Caco-2 (cell line): Measurements from ENCODE around the gene NUP85. TPM values are rescaled to one million over a fixed set of nuclear protein-coding genes. Genes with fewer than 3 reads are reported as not detected.

Experiments
- BruUV-seq: library from RNA; stranded (reverse); fragments of 400-500 nt; replicated peaks from 2 replicates; lab custom pipeline; 2021; lab: Mats Ljungman, UMichigan
- CTCF ChIA-PET: fragments of 300-600 bp; sonication (Branson Sonifier 250); formaldehyde crosslinking; loops from one replicate; lab custom pipeline; 2022; ENCODE audit warnings: antibody characterized with exemption; lab: Charles Lee
- POLR2A ChIA-PET: fragments of 300-600 bp; sonication (Branson Sonifier 250); formaldehyde crosslinking; loops from one replicate; lab custom pipeline; 2022; ENCODE audit warnings: antibody characterized with exemption; lab: Charles Lee
- DNase-seq, 2 experiments: peaks; one replicate each; pipeline versions ENCODE4 v3.0.0 to v3.0.0-alpha.2; 2020 to 2022
- H3K27me3 ChIP-seq: replicated peaks from 2 replicates; pipeline ENCODE4 v1.6.0; 2011; ENCODE audit warnings: low read length; ENCODE audit not compliant: control insufficient read depth, insufficient read depth
- H3K36me3 ChIP-seq: 2 replicates; pipeline ENCODE4 v1.5.1; 2011; ENCODE audit warnings: low read length; ENCODE audit not compliant: control insufficient read depth, insufficient read depth
- H3K4me1 ChIP-seq: fragments of 250-450 bp; sonication (Bioruptor Pico); 2 replicates; pipeline ENCODE4 v1.5.1; 2020; ENCODE audit warnings: mild to moderate bottlenecking
- H3K4me3 ChIP-seq: 2 replicates; pipeline ENCODE4 v1.5.1; 2011; ENCODE audit warnings: low read depth, mild to moderate bottlenecking, control low read depth, low read length
- H3K9me3 ChIP-seq: fragments of 250-450 bp; sonication (Bioruptor Pico); 2 replicates; pipeline ENCODE4 v1.5.1; 2020; ENCODE audit warnings: mild to moderate bottlenecking, moderate library complexity
- H3K27ac Mint-ChIP-seq: one replicate; pipeline ENCODE4 v1.8.0; 2022; ENCODE audit warnings: mixed read lengths; ENCODE audit not compliant: unreplicated experiment
- H3K27me3 Mint-ChIP-seq: one replicate; pipeline ENCODE4 v1.8.0; 2022; ENCODE audit warnings: mixed read lengths; ENCODE audit not compliant: insufficient read depth, unreplicated experiment
- H3K36me3 Mint-ChIP-seq: one replicate; pipeline ENCODE4 v1.8.0; 2022; ENCODE audit warnings: mild to moderate bottlenecking, mixed read lengths; ENCODE audit not compliant: insufficient read depth, unreplicated experiment
- H3K4me1 Mint-ChIP-seq: one replicate; pipeline ENCODE4 v1.8.0; 2022; ENCODE audit warnings: low read depth, mixed read lengths; ENCODE audit not compliant: unreplicated experiment
- H3K4me3 Mint-ChIP-seq: one replicate; pipeline ENCODE4 v1.8.0; 2022; ENCODE audit warnings: mild to moderate bottlenecking, moderate library complexity, mixed read lengths; ENCODE audit not compliant: unreplicated experiment
- H3K9me3 Mint-ChIP-seq: one replicate; pipeline ENCODE4 v1.8.0; 2022; ENCODE audit warnings: mixed read lengths; ENCODE audit not compliant: unreplicated experiment
- CTCF ChIP-seq, 2 experiments: fragments of 200-600 bp in 1 of 2; IDR thresholded peaks; 1 replicate in 1 of 2; 2 replicates in 1 of 2; pipeline versions ENCODE4 v1.5.1 to v1.8.0; 2011 to 2022; ENCODE audit warnings: antibody characterized with exemption in 1 of 2, control low read depth in 1 of 2, inconsistent platforms in 1 of 2, low read depth in 1 of 2, low read length in 1 of 2, mild to moderate bottlenecking in 1 of 2, moderate library complexity in 1 of 2; ENCODE audit not compliant: insufficient read depth in 1 of 2, severe bottlenecking in 1 of 2, unreplicated experiment in 1 of 2
- intact Hi-C: fragments of 100-400 bp; cut with micrococcal nuclease; formaldehyde crosslinking; loops from one replicate; pipeline ENCODE4 v1.10.0; 2022; ENCODE audit not compliant: unreplicated experiment
- total RNA-seq: library from RNA; stranded (reverse); gene quantifications from 2 replicates; pipeline ENCODE4 v1.2.3, GENCODE V29; 2022

The NUP85 gene
- total RNA-seq, 1 experiment from 2014 or later, result 119 TPM

- Mint-ChIP-seq H3K27me3 (no peaks in the 10 kb centered on the region), H3K36me3 (peaks cover 56% of the 10 kb centered on the region), H3K27ac (no peak overlapping the region), H3K4me3 (no peak overlapping the region), H3K9me3 (no peaks in the 10 kb centered on the region), H3K4me1 (peaks cover 6% of the 10 kb centered on the region)
- Histone ChIP-seq H3K4me3 (no peak overlapping the region), H3K36me3 (peaks cover 2% of the 10 kb centered on the region), H3K27me3 (no peaks in the 10 kb centered on the region), H3K9me3 (no peaks in the 10 kb centered on the region), H3K4me1 (peaks cover 11% of the 10 kb centered on the region; the same call in 1 of the 2 replicates)
- CTCF ChIA-PET, result no interaction called here
- intact Hi-C loops, result no loop called here
- no TSS peak for BruUV-seq
- no peak for DNase-seq
- POLR2A ChIA-PET, result no interaction called here
- TF ChIP-seq CTCF (IDR thresholded peaks at IDR 0.05; ENCODE audit: insufficient read depth in 1 of 2, low read depth in 1 of 2, low read length in 1 of 2, severe bottlenecking in 1 of 2, unreplicated experiment in 1 of 2), result no peak
These were observed 2.3 kb downstream of the NUP85 start for GRCh38 chr17:75207760-75208159.

GRCh38 chr17:75208161-75208560 lies 2.7 kb downstream of the NUP85 start:
- CTCF ChIA-PET, result interaction anchor here (1.2 kb wide), 1 partner anchor 93 kb away, joined by 3 read pairs; no protein-coding TSS in a partner anchor
- Mint-ChIP-seq H3K36me3 (peaks cover 60% of the 10 kb centered on the region), H3K27me3 (no peaks in the 10 kb centered on the region), H3K4me1 (peaks cover 6% of the 10 kb centered on the region), H3K9me3 (no peaks in the 10 kb centered on the region), H3K4me3 (no peak overlapping the region), H3K27ac (no peak overlapping the region)
- Histone ChIP-seq H3K27me3 (no peaks in the 10 kb centered on the region), H3K4me1 (peaks cover 11% of the 10 kb centered on the region; the same call in 1 of the 2 replicates), H3K4me3 (no peak overlapping the region), H3K9me3 (no peaks in the 10 kb centered on the region), H3K36me3 (peaks cover 2% of the 10 kb centered on the region)
- no TSS peak for BruUV-seq
- POLR2A ChIA-PET, result no interaction called here
- no peak for TF ChIP-seq CTCF (IDR thresholded peaks at IDR 0.05; ENCODE audit: insufficient read depth in 1 of 2, low read depth in 1 of 2, low read length in 1 of 2, severe bottlenecking in 1 of 2, unreplicated experiment in 1 of 2)
- intact Hi-C loops, result no loop called here
- DNase-seq, result no peak

DNA sequence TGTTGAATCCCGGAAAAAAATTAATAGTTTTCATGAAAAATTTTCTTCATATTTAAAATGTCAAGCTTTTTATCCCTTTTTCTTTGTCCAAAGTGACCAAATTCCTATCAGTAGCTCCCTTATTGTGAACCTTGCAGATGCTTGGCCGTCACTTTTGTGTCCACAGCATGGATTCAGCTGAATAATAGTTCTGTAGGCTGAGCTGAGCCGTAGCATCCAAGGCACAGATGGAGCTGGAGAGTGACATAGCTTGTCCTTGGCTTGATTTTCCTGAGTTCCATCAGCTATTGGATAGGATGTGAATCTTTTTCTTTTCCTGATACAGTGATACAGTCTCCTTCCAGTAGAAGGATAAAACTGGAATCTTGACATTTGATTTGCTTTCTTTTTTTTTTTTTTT lies 3.6 kb downstream of the NUP85 start:
- TF ChIP-seq CTCF (IDR thresholded peaks at IDR 0.05; ENCODE audit: insufficient read depth in 1 of 2, low read depth in 1 of 2, low read length in 1 of 2, severe bottlenecking in 1 of 2, unreplicated experiment in 1 of 2), result no peak
- Histone ChIP-seq H3K9me3 (no peaks in the 10 kb centered on the region), H3K27me3 (no peaks in the 10 kb centered on the region), H3K4me3 (no peak overlapping the region), H3K36me3 (peaks cover 2% of the 10 kb centered on the region), H3K4me1 (peaks cover 11% of the 10 kb centered on the region; the same call in 1 of the 2 replicates)
- Mint-ChIP-seq H3K27me3 (no peaks in the 10 kb centered on the region), H3K27ac (no peak overlapping the region), H3K36me3 (peaks cover 69% of the 10 kb centered on the region), H3K4me3 (no peak overlapping the region), H3K4me1 (peaks cover 6% of the 10 kb centered on the region), H3K9me3 (no peaks in the 10 kb centered on the region)
- POLR2A ChIA-PET, result interaction anchor here (0.6 to 0.7 kb wide), 2 partner anchors 10 to 279 kb away, joined by 3 to 6 read pairs; no protein-coding TSS in a partner anchor
- CTCF ChIA-PET, result interaction anchor here (0.7 to 1.2 kb wide), 3 partner anchors 12 to 447 kb away, joined by 3 read pairs; no protein-coding TSS in a partner anchor
- no peak for DNase-seq
- no TSS peak for BruUV-seq
- intact Hi-C loops, result loop anchor here (1.0 kb wide), 1 partner anchor 29 kb away; no protein-coding TSS in a partner anchor
